Lower leg skin (tissue), 4 donors: ENCODE results near the gene MECR. TPM values are rescaled to one million over a fixed set of nuclear protein-coding genes. Genes with fewer than 3 reads are reported as not detected.

Experiments
- DNase-seq, 2 donors: peaks; one replicate each; pipeline ENCODE4 v3.0.0-alpha.2; 2019; ENCODE audit warnings: low spot score in 2 of 2
- H3K4me3 ChIP-seq: fragments of 200-600 bp; sonication (generic); 2 replicates; pipeline ENCODE4 v1.5.1; 2017; ENCODE audit warnings: mild to moderate bottlenecking, low read depth; ENCODE audit not compliant: poor library complexity, severe bottlenecking
- CTCF ChIP-seq, 3 donors: fragments of 450-650 bp; IDR thresholded peaks; one replicate each; pipeline ENCODE4 v1.5.1; 2016; ENCODE audit warnings: antibody characterized with exemption in 3 of 3, mild to moderate bottlenecking in 3 of 3, moderate library complexity in 2 of 3
- POLR2A ChIP-seq, 2 donors: fragments of 450-650 bp; IDR thresholded peaks; one replicate each; pipeline ENCODE4 v1.6.1; 2016 to 2017; ENCODE audit warnings: antibody characterized with exemption in 2 of 2, mild to moderate bottlenecking in 1 of 2, moderate library complexity in 1 of 2
- WGBS, 2 donors: methylation state at CpG; one replicate each; pipeline ENCODE4 v1.1.5; 2018; 5-methylcytosine and 5-hydroxymethylcytosine counted together
- intact Hi-C: fragments of 100-400 bp; cut with DNase I; formaldehyde crosslinking; loops from one replicate; pipeline ENCODE4 v1.15.0; 2023; ENCODE audit warnings: low total_unique reads
- total RNA-seq, 4 donors: library from RNA; depleted of rRNA; stranded (reverse); fragments of >200 nt; gene quantifications; one replicate each; pipeline ENCODE4 v1.1.0, GENCODE V29; 2016

The MECR gene
- total RNA-seq, 4 donors from 2014 or later, result 23.2 to 28.3 (median 25.3) TPM

GRCh38 chr1:29260531-29260930, 29.8 kb upstream of the MECR start:
- no peak for DNase-seq
- 55 to 82% methylated on average over 29 of the region's 29 CpGs for WGBS, 2 donors
- TF ChIP-seq CTCF (IDR thresholded peaks at IDR 0.05), result no peak
- H3K4me3 ChIP-seq, result no peak overlapping the region
- intact Hi-C loops, result no loop called here

- TF ChIP-seq POLR2A (IDR thresholded peaks at IDR 0.05) (no peak), CTCF (IDR thresholded peaks at IDR 0.05) (no peak)
- DNase-seq, result no peak
- 5 to 8% methylated on average over 12 to 46 of the region's 56 CpGs for WGBS, 2 donors
- intact Hi-C loops, result no loop called here
- H3K4me3 ChIP-seq, result no peak overlapping the region
Measured at GRCh38 chr1:29259802-29260441, 29.2 kb upstream of the MECR start.

GRCh38 chr1:29258976-29259801, 28.5 kb upstream of the MECR start:
- TF ChIP-seq POLR2A (IDR thresholded peaks at IDR 0.05), result no peak
- intact Hi-C loops, result no loop called here
- no peak overlapping the region for H3K4me3 ChIP-seq
- WGBS, 2 donors, result 26 to 35% methylated on average over 25 to 26 of the region's 38 CpGs
- DNase-seq, result no peak

GRCh38 chr1:29258189-29258975, 27.6 kb upstream of the MECR start:
- intact Hi-C loops, result no loop called here
- TF ChIP-seq POLR2A (IDR thresholded peaks at IDR 0.05) (no peak), CTCF (IDR thresholded peaks at IDR 0.05) (no peak)
- 89 to 91% methylated on average over 11 to 16 of the region's 16 CpGs for WGBS, 2 donors
- H3K4me3 ChIP-seq, result no peak overlapping the region
- no peak for DNase-seq

GRCh38 chr1:29256979-29257804, 26.5 kb upstream of the MECR start:
- no peak for DNase-seq
- TF ChIP-seq CTCF (IDR thresholded peaks at IDR 0.05), result no peak
- TF ChIP-seq POLR2A (IDR thresholded peaks at IDR 0.05), result no peak
- WGBS, 2 donors, result 49 to 60% methylated on average over 10 to 11 of the region's 11 CpGs
- intact Hi-C loops, result no loop called here
- H3K4me3 ChIP-seq, result no peak overlapping the region
